Measurements from ENCODE around the gene MRGPRX3. TPM values are rescaled to one million over a fixed set of nuclear protein-coding genes. Genes with fewer than 3 reads are reported as not detected.

Gene MRGPRX3
- total and polyA plus RNA-seq, 2 of the 13 experiments (the other 11 are each of a cell fraction or from before 2014, with no cell fraction given), result 0.53 TPM; not detected in 1

GRCh38 chr11:18115360-18116127 lies 16.8 kb upstream of the MRGPRX3 start (continued):
- TF ChIP-seq, protein P1, sequence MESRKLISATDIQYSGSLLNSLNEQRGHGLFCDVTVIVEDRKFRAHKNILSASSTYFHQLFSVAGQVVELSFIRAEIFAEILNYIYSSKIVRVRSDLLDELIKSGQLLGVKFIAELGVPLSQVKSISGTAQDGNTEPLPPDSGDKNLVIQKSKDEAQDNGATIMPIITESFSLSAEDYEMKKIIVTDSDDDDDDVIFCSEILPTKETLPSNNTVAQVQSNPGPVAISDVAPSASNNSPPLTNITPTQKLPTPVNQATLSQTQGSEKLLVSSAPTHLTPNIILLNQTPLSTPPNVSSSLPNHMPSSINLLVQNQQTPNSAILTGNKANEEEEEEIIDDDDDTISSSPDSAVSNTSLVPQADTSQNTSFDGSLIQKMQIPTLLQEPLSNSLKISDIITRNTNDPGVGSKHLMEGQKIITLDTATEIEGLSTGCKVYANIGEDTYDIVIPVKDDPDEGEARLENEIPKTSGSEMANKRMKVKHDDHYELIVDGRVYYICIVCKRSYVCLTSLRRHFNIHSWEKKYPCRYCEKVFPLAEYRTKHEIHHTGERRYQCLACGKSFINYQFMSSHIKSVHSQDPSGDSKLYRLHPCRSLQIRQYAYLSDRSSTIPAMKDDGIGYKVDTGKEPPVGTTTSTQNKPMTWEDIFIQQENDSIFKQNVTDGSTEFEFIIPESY (CRISPR knock-in tag; IDR thresholded peaks at IDR 0.05), result 0 out of 2 replicates have a peak, but pooled peaks have one; percentile 25
- TF ChIP-seq ZNF781 (CRISPR knock-in tag; IDR thresholded peaks at IDR 0.05; ENCODE audit: borderline replicate concordance, not compliant biosample characterization) (no peak), MZF1 (CRISPR knock-in tag; IDR thresholded peaks at IDR 0.05; ENCODE audit: borderline replicate concordance) (no peak), IKZF4 (CRISPR knock-in tag; IDR thresholded peaks at IDR 0.05; ENCODE audit: borderline replicate concordance, low read depth, not compliant biosample characterization) (no peak), MTA3 (CRISPR knock-in tag; IDR thresholded peaks at IDR 0.05) (no peak), EEA1 (CRISPR knock-in tag; IDR thresholded peaks at IDR 0.05; ENCODE audit: borderline replicate concordance) (no peak), HNRNPH1 (optimal IDR thresholded peaks at IDR 0.05; ENCODE audit: low read depth, low read length) (no peak), SMC3 (IDR thresholded peaks at IDR 0.05; ENCODE audit: low read length) (peak; percentile 91), ZNF570 (CRISPR knock-in tag; IDR thresholded peaks at IDR 0.05; ENCODE audit: borderline replicate concordance) (no peak), ELF3 (CRISPR knock-in tag; IDR thresholded peaks at IDR 0.05) (peak; percentile 58; the same call in 1 of the 2 replicates), ZMYM3 (CRISPR knock-in tag; IDR thresholded peaks at IDR 0.05) (no peak), MIER2 (CRISPR knock-in tag; IDR thresholded peaks at IDR 0.05) (peak; percentile 63; the same call in 1 of the 2 replicates), ZKSCAN5 (CRISPR knock-in tag; IDR thresholded peaks at IDR 0.05) (no peak), ZNF292 (CRISPR knock-in tag; IDR thresholded peaks at IDR 0.05; ENCODE audit: borderline replicate concordance, low read depth) (no peak), JUND (CRISPR knock-in tag; IDR thresholded peaks at IDR 0.05) (no peak)
- TF ChIP-seq, protein P2, sequence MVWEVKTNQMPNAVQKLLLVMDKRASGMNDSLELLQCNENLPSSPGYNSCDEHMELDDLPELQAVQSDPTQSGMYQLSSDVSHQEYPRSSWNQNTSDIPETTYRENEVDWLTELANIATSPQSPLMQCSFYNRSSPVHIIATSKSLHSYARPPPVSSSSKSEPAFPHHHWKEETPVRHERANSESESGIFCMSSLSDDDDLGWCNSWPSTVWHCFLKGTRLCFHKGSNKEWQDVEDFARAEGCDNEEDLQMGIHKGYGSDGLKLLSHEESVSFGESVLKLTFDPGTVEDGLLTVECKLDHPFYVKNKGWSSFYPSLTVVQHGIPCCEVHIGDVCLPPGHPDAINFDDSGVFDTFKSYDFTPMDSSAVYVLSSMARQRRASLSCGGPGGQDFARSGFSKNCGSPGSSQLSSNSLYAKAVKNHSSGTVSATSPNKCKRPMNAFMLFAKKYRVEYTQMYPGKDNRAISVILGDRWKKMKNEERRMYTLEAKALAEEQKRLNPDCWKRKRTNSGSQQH (CRISPR knock-in tag; IDR thresholded peaks at IDR 0.05; ENCODE audit: low read depth), result peak; percentile 55; the same call in 1 of the 2 replicates
- TF ChIP-seq, protein P3, sequence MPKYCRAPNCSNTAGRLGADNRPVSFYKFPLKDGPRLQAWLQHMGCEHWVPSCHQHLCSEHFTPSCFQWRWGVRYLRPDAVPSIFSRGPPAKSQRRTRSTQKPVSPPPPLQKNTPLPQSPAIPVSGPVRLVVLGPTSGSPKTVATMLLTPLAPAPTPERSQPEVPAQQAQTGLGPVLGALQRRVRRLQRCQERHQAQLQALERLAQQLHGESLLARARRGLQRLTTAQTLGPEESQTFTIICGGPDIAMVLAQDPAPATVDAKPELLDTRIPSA (CRISPR knock-in tag; IDR thresholded peaks at IDR 0.05; ENCODE audit: borderline replicate concordance), result no peak
- TF ChIP-seq, protein P4, sequence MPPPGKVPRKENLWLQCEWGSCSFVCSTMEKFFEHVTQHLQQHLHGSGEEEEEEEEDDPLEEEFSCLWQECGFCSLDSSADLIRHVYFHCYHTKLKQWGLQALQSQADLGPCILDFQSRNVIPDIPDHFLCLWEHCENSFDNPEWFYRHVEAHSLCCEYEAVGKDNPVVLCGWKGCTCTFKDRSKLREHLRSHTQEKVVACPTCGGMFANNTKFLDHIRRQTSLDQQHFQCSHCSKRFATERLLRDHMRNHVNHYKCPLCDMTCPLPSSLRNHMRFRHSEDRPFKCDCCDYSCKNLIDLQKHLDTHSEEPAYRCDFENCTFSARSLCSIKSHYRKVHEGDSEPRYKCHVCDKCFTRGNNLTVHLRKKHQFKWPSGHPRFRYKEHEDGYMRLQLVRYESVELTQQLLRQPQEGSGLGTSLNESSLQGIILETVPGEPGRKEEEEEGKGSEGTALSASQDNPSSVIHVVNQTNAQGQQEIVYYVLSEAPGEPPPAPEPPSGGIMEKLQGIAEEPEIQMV (CRISPR knock-in tag; IDR thresholded peaks at IDR 0.05; ENCODE audit: low read depth), result 0 out of 2 replicates have a peak, but pooled peaks have one; percentile 68
- TF ChIP-seq, protein P5, sequence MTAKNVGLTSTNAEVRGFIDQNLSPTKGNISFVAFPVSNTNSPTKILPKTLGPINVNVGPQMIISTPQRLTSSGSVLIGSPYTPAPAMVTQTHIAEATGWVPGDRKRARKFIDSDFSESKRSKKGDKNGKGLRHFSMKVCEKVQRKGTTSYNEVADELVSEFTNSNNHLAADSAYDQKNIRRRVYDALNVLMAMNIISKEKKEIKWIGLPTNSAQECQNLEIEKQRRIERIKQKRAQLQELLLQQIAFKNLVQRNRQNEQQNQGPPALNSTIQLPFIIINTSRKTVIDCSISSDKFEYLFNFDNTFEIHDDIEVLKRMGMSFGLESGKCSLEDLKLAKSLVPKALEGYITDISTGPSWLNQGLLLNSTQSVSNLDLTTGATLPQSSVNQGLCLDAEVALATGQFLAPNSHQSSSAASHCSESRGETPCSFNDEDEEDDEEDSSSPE (CRISPR knock-in tag; IDR thresholded peaks at IDR 0.05), result peak; percentile 33; the same call in 1 of the 2 replicates

All from HepG2 (cell line).